SU-DHL-6 (cell line): ENCODE results near the gene CHMP1B.
"Not testable (repeated sequence)": the region's sequence is repeated elsewhere in the genome, so short reads cannot be mapped to it uniquely, and the experiment has no call there.

Experiments used
- CTCF ChIP-seq: fragments of 200-600 bp; sonication (generic); IDR thresholded peaks from one replicate; pipeline ENCODE4 v1.5.1; 2017; ENCODE audit warnings: antibody characterized with exemption, mild to moderate bottlenecking, low read length, moderate library complexity; ENCODE audit not compliant: insufficient read depth, poor library complexity, severe bottlenecking
- EZH2phosphoT487 ChIP-seq: fragments of 200-600 bp; sonication (generic), shearing (Covaris generic); conservative IDR thresholded peaks from 2 replicates; pipeline ENCODE4 v1.6.1; 2018; ENCODE audit warnings: mild to moderate bottlenecking, antibody characterized with exemption, low read length, moderate library complexity, mixed read lengths

- TF ChIP-seq CTCF, EZH2phosphoT487: not testable (repeated sequence)
These were observed 3.3 kb downstream of the CHMP1B start for GRCh38 chr18:11854554-11854953.
